Neural cell (in vitro differentiated cells): Measurements from ENCODE around the gene MAP3K15. TPM values are rescaled to one million over a fixed set of nuclear protein-coding genes. Genes with fewer than 3 reads are reported as not detected.

ENCODE experiments used
- H2AFZ ChIP-seq: fragments of 200-600, 300-800 bp; sonication (generic), shearing (Covaris generic); 2 replicates; pipeline ENCODE4 v1.6.0; 2014; ENCODE audit warnings: low read depth, mild to moderate bottlenecking, antibody characterized with exemption, low read length, moderate library complexity
- H3F3A ChIP-seq: fragments of 200-600 bp; shearing (Covaris generic); 2 replicates; pipeline ENCODE4 v1.6.1; 2016; ENCODE audit warnings: mild to moderate bottlenecking, moderate library complexity, mixed read lengths, antibody characterized with exemption, low read length; ENCODE audit not compliant: insufficient read depth, poor library complexity, severe bottlenecking
- H3K27ac ChIP-seq: fragments of 200-600, 300-800 bp; sonication (generic), shearing (Covaris generic); 2 replicates; pipeline ENCODE4 v1.5.1; 2014; ENCODE audit warnings: mild to moderate bottlenecking, low read length, moderate library complexity
- H3K27me3 ChIP-seq: fragments of 300-800, 200-600 bp; sonication (generic), shearing (Covaris generic); 2 replicates; pipeline ENCODE4 v1.6.0; 2014; ENCODE audit warnings: mild to moderate bottlenecking, low read depth, low read length, moderate library complexity; ENCODE audit not compliant: insufficient read depth
- H3K36me3 ChIP-seq: fragments of 300-800, 200-600 bp; sonication (generic), shearing (Covaris generic); 2 replicates; pipeline ENCODE4 v1.5.1; 2014; ENCODE audit warnings: mild to moderate bottlenecking, antibody characterized with exemption, low read length, moderate library complexity; ENCODE audit not compliant: insufficient read depth
- H3K4me2 ChIP-seq: fragments of 300-800, 200-600 bp; sonication (generic), shearing (Covaris generic); 2 replicates; pipeline ENCODE4 v1.6.0; 2014; ENCODE audit warnings: mild to moderate bottlenecking, low read length
- H3K4me3 ChIP-seq: fragments of 300-800, 200-600 bp; sonication (generic), shearing (Covaris generic); 2 replicates; pipeline ENCODE4 v1.5.1; 2014; ENCODE audit warnings: mild to moderate bottlenecking, low read length, moderate library complexity
- H3K79me2 ChIP-seq: fragments of 200-600 bp; shearing (Covaris generic); replicated peaks from 2 replicates; pipeline ENCODE4 v1.6.0; 2014; ENCODE audit warnings: mild to moderate bottlenecking, low read length, moderate library complexity; ENCODE audit not compliant: insufficient read depth
- H3K9ac ChIP-seq: fragments of 300-800, 200-600 bp; sonication (generic), shearing (Covaris generic); 2 replicates; pipeline ENCODE4 v1.6.1; 2016; ENCODE audit warnings: mild to moderate bottlenecking, low read length, mixed read lengths
- H3K9me2 ChIP-seq: fragments of 200-600 bp; shearing (Covaris generic); 2 replicates; pipeline ENCODE4 v1.6.1; 2016; ENCODE audit warnings: mild to moderate bottlenecking, low read length, mixed read lengths; ENCODE audit not compliant: insufficient read depth
- H3K9me3 ChIP-seq: fragments of 200-600, 300-800 bp; sonication (generic), shearing (Covaris generic); 2 replicates; pipeline ENCODE4 v1.6.1; 2016; ENCODE audit warnings: mild to moderate bottlenecking, mixed run types, low read length, moderate library complexity, mixed read lengths
- H4K20me1 ChIP-seq: fragments of 200-600 bp; shearing (Covaris generic); 2 replicates; pipeline ENCODE4 v1.6.1; 2016; ENCODE audit warnings: mild to moderate bottlenecking, mixed run types; ENCODE audit not compliant: insufficient read depth
- EP300 ChIP-seq: fragments of 450-650 bp; conservative IDR thresholded peaks from 2 replicates; pipeline ENCODE4 v1.6.1; 2014; ENCODE audit warnings: antibody characterized with exemption, mild to moderate bottlenecking, moderate library complexity; ENCODE audit not compliant: poor library complexity, severe bottlenecking
- EZH2 ChIP-seq: fragments of 200-600, 300-800 bp; shearing (Covaris generic), sonication (generic); IDR thresholded peaks from 2 replicates; pipeline ENCODE4 v1.6.1; 2014; ENCODE audit warnings: antibody characterized with exemption, low read length, borderline replicate concordance, mild to moderate bottlenecking; ENCODE audit not compliant: insufficient read depth, poor library complexity, severe bottlenecking
- MXI1 ChIP-seq: fragments of 450-650 bp; conservative IDR thresholded peaks from 2 replicates; pipeline ENCODE4 v1.6.1; 2014; ENCODE audit warnings: antibody characterized with exemption, mild to moderate bottlenecking; ENCODE audit not compliant: poor library complexity, severe bottlenecking
- POLR2AphosphoS5 ChIP-seq: IDR thresholded peaks from 2 replicates; pipeline ENCODE4 v1.6.1; 2012
- RAD21 ChIP-seq: fragments of 450-650 bp; conservative IDR thresholded peaks from 2 replicates; pipeline ENCODE4 v1.6.1; 2014; ENCODE audit warnings: antibody characterized with exemption, mild to moderate bottlenecking, moderate library complexity
- SMC3 ChIP-seq: fragments of 450-650 bp; conservative IDR thresholded peaks from 2 replicates; pipeline ENCODE4 v1.6.1; 2014; ENCODE audit warnings: antibody characterized with exemption, mild to moderate bottlenecking, moderate library complexity; ENCODE audit not compliant: poor library complexity
- TAF1 ChIP-seq: IDR thresholded peaks from 2 replicates; pipeline ENCODE4 v1.6.1; 2012; ENCODE audit warnings: low read depth
- polyA plus RNA-seq: library from polyadenylated mRNA; depleted of rRNA; stranded (reverse); fragments of >200 nt; gene quantifications from 2 replicates; pipeline ENCODE4 v1.2.3, GENCODE V29; 2014
- TF ChIP-seq, protein P1 (sequence below): fragments of 450-650 bp; IDR thresholded peaks from 2 replicates; pipeline ENCODE4 v1.5.1; 2014; ENCODE audit warnings: antibody characterized with exemption, mild to moderate bottlenecking, moderate library complexity; ENCODE audit not compliant: poor library complexity, severe bottlenecking
- TF ChIP-seq, protein P2 (sequence below): IDR thresholded peaks from 2 replicates; pipeline ENCODE4 v1.6.1; 2012; ENCODE audit warnings: borderline replicate concordance

Gene MAP3K15
- polyA plus RNA-seq, 1 donor from 2014 or later: not detected

DNA sequence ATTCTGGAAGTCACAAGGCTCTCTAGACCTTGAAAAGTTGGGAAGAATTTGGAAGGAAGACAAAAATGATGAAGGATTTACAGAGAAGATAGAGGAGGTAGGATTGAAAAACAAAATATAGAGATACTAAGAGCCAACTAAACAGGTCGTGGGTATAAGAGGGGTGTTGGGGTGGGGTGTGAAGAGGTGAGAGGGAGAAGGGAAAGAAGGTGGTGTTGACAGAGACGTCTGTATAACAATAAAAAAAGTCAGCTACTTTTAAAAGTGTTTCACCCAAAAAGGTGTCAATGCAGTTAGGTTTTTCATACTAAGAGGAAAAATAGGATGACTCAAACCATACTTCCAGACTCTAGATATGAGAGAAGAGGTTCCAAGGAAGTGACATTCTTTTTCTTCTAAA lies 33.0 kb upstream of the MAP3K15 start:
- Histone ChIP-seq H3K4me3 (no peak overlapping the region), H2AFZ (no peak overlapping the region), H3K27ac (no peak overlapping the region), H3K9ac (no peak overlapping the region), H4K20me1 (no peaks in the 10 kb centered on the region), H3K9me3 (no peaks in the 10 kb centered on the region), H3K27me3 (no peaks in the 10 kb centered on the region), H3K4me2 (no peak overlapping the region), H3K79me2 (no peaks in the 10 kb centered on the region), H3K9me2 (no peaks in the 10 kb centered on the region), H3K36me3 (no peaks in the 10 kb centered on the region), H3F3A (no peaks in the 10 kb centered on the region)
- TF ChIP-seq RAD21 (no peak), EZH2 (no peak), MXI1 (no peak), EP300 (no peak), SMC3 (no peak), POLR2AphosphoS5 (no peak), TAF1 (no peak)
- TF ChIP-seq, protein P1, sequence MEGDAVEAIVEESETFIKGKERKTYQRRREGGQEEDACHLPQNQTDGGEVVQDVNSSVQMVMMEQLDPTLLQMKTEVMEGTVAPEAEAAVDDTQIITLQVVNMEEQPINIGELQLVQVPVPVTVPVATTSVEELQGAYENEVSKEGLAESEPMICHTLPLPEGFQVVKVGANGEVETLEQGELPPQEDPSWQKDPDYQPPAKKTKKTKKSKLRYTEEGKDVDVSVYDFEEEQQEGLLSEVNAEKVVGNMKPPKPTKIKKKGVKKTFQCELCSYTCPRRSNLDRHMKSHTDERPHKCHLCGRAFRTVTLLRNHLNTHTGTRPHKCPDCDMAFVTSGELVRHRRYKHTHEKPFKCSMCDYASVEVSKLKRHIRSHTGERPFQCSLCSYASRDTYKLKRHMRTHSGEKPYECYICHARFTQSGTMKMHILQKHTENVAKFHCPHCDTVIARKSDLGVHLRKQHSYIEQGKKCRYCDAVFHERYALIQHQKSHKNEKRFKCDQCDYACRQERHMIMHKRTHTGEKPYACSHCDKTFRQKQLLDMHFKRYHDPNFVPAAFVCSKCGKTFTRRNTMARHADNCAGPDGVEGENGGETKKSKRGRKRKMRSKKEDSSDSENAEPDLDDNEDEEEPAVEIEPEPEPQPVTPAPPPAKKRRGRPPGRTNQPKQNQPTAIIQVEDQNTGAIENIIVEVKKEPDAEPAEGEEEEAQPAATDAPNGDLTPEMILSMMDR: no peak
- TF ChIP-seq, protein P2, sequence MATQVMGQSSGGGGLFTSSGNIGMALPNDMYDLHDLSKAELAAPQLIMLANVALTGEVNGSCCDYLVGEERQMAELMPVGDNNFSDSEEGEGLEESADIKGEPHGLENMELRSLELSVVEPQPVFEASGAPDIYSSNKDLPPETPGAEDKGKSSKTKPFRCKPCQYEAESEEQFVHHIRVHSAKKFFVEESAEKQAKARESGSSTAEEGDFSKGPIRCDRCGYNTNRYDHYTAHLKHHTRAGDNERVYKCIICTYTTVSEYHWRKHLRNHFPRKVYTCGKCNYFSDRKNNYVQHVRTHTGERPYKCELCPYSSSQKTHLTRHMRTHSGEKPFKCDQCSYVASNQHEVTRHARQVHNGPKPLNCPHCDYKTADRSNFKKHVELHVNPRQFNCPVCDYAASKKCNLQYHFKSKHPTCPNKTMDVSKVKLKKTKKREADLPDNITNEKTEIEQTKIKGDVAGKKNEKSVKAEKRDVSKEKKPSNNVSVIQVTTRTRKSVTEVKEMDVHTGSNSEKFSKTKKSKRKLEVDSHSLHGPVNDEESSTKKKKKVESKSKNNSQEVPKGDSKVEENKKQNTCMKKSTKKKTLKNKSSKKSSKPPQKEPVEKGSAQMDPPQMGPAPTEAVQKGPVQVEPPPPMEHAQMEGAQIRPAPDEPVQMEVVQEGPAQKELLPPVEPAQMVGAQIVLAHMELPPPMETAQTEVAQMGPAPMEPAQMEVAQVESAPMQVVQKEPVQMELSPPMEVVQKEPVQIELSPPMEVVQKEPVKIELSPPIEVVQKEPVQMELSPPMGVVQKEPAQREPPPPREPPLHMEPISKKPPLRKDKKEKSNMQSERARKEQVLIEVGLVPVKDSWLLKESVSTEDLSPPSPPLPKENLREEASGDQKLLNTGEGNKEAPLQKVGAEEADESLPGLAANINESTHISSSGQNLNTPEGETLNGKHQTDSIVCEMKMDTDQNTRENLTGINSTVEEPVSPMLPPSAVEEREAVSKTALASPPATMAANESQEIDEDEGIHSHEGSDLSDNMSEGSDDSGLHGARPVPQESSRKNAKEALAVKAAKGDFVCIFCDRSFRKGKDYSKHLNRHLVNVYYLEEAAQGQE: no peak

DNA sequence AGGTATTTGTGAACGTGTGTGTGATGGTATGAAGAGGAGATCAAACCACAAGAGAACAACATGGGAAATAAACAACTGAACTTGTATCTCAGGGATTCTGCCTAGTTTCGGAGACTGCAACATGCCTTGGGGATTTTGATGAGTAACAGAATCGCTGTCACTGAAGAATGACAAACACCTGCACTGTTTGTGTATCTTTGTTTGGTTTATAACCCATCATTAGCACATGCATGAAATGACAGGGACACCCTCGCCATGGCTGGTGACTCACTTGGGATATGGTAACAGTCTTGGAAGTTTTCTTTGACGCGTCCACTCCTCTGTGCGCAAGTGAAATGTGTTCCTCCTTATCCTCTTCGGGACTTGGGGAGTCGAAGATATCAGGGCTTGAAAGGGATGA lies 30.3 kb upstream of the MAP3K15 start:
- Histone ChIP-seq H3K9ac (no peak overlapping the region), H4K20me1 (no peaks in the 10 kb centered on the region), H3F3A (no peaks in the 10 kb centered on the region), H3K4me3 (no peak overlapping the region), H2AFZ (no peak overlapping the region), H3K9me2 (no peaks in the 10 kb centered on the region), H3K9me3 (no peaks in the 10 kb centered on the region), H3K27me3 (no peaks in the 10 kb centered on the region), H3K36me3 (no peaks in the 10 kb centered on the region), H3K4me2 (no peak overlapping the region), H3K79me2 (no peaks in the 10 kb centered on the region), H3K27ac (no peak overlapping the region)
- TF ChIP-seq EZH2 (no peak), SMC3 (no peak), RAD21 (no peak), TAF1 (no peak), MXI1 (no peak), EP300 (no peak), POLR2AphosphoS5 (no peak)
- TF ChIP-seq, protein P2: no peak
- TF ChIP-seq, protein P1: no peak
